Keratinocyte (primary cell): ENCODE data around the gene SH2D6. TPM values are rescaled to one million over a fixed set of nuclear protein-coding genes. Genes with fewer than 3 reads are reported as not detected.

ENCODE experiments used
- DNase-seq: peaks from one replicate; pipeline ENCODE4 v3.0.0-alpha.2; 2011; ENCODE audit warnings: low read depth, missing footprints, low spot score
- FAIRE-seq: peaks from 2 replicates; lab custom pipeline; 2011; peaks lifted over from hg19 to GRCh38; lab: Jason Lieb, UNC
- H2AFZ ChIP-seq: 2 replicates; pipeline ENCODE4 v1.6.0; 2012; ENCODE audit warnings: low read length, control low read depth, inconsistent platforms; ENCODE audit not compliant: control insufficient read depth
- H3K27ac ChIP-seq: 2 replicates; pipeline ENCODE4 v1.5.1; 2011; ENCODE audit warnings: low read length; ENCODE audit not compliant: control insufficient read depth, insufficient read depth
- H3K27me3 ChIP-seq: 3 replicates; pipeline ENCODE4 v1.6.0; 2011; ENCODE audit warnings: low read length; ENCODE audit not compliant: control insufficient read depth, insufficient read depth; ENCODE audit errors: extremely low read depth
- H3K36me3 ChIP-seq, 2 experiments: 2 replicates in 1 of 2; 3 replicates in 1 of 2; pipeline ENCODE4 v1.5.1; 2011; ENCODE audit warnings: low read length in 2 of 2, mild to moderate bottlenecking in 1 of 2; ENCODE audit not compliant: control insufficient read depth in 2 of 2, insufficient read depth in 2 of 2; ENCODE audit errors: extremely low read depth in 1 of 2
- H3K4me1 ChIP-seq: 3 replicates; pipeline ENCODE4 v1.5.1; 2011; ENCODE audit warnings: low read length; ENCODE audit not compliant: control insufficient read depth, insufficient read depth; ENCODE audit errors: extremely low read depth
- H3K4me2 ChIP-seq: 3 replicates; pipeline ENCODE4 v1.6.0; 2011; ENCODE audit warnings: low read depth, low read length; ENCODE audit not compliant: control insufficient read depth, insufficient read depth; ENCODE audit errors: extremely low read depth
- H3K4me3 ChIP-seq, 3 experiments: fragments of 200-600 bp in 1 of 3; sonication (generic) in 1 of 3; 2 replicates in 2 of 3; 3 replicates in 1 of 3; pipeline ENCODE4 v1.5.1; 2011 to 2016; ENCODE audit warnings: low read length in 3 of 3, mild to moderate bottlenecking in 3 of 3, control low read depth in 2 of 3, inconsistent platforms in 1 of 3, low read depth in 1 of 3, mixed read lengths in 1 of 3, mixed run types in 1 of 3, moderate library complexity in 1 of 3; ENCODE audit not compliant: control insufficient read depth in 2 of 3, insufficient read depth in 2 of 3; ENCODE audit errors: extremely low read depth in 1 of 3
- H3K79me2 ChIP-seq: 2 replicates; pipeline ENCODE4 v1.6.0; 2012; ENCODE audit warnings: low read length; ENCODE audit not compliant: control insufficient read depth, insufficient read depth
- H3K9ac ChIP-seq: 3 replicates; pipeline ENCODE4 v1.6.0; 2011; ENCODE audit warnings: low read length; ENCODE audit not compliant: control insufficient read depth, insufficient read depth; ENCODE audit errors: extremely low read depth
- H3K9me1 ChIP-seq: 3 replicates; pipeline ENCODE4 v1.6.0; 2011; ENCODE audit warnings: low read length; ENCODE audit not compliant: control insufficient read depth, insufficient read depth; ENCODE audit errors: extremely low read depth
- H3K9me3 ChIP-seq: 2 replicates; pipeline ENCODE4 v1.5.1; 2012; ENCODE audit warnings: low read depth, low read length; ENCODE audit not compliant: control insufficient read depth
- H4K20me1 ChIP-seq: 3 replicates; pipeline ENCODE4 v1.6.0; 2011; ENCODE audit warnings: low read length; ENCODE audit not compliant: control insufficient read depth, insufficient read depth; ENCODE audit errors: extremely low read depth
- EZH2 ChIP-seq: IDR thresholded peaks from one replicate; pipeline ENCODE4 v1.6.1; 2012; ENCODE audit warnings: inconsistent platforms, mild to moderate bottlenecking, low read length, moderate library complexity
- dilution Hi-C: fragments of 300-500 bp; cut with MboI; formaldehyde crosslinking; loops from one replicate; pipeline ENCODE4 v1.7.0; 2020; ENCODE audit warnings: low sequenced_read_pairs; ENCODE audit not compliant: extremely low pct_ligation_motif_present
- polyA plus RNA-seq, 5 experiments: library from polyadenylated mRNA; depleted of rRNA in 3 of 5; stranded (reverse) in 3 of 5; stranded (forward) in 1 of 5; unstranded in 1 of 5; fragments of >200 nt; gene quantifications; 1 replicate in 1 of 5; 2 replicates in 3 of 5; 3 replicates in 1 of 5; pipeline versions ENCODE4 v1.2.1 to v1.2.3, GENCODE V29; 2011 to 2012; ENCODE audit warnings: missing spikeins in 2 of 5, low read depth in 1 of 5, low replicate concordance in 1 of 5
- TF ChIP-seq, protein P1 (sequence below), 3 experiments: IDR thresholded peaks in 1 of 3; conservative IDR thresholded peaks in 1 of 3; optimal IDR thresholded peaks in 1 of 3; 2 replicates in 2 of 3; 3 replicates in 1 of 3; pipeline versions ENCODE3 to v1.5.1; 2011; ENCODE audit warnings: low read length in 3 of 3, mild to moderate bottlenecking in 3 of 3, moderate library complexity in 2 of 3, control low read depth in 1 of 3, inconsistent platforms in 1 of 3; ENCODE audit not compliant: insufficient read depth in 2 of 3; ENCODE audit errors: extremely low read depth in 1 of 3

The SH2D6 gene
- polyA plus RNA-seq, 1 donor (not counting 4 experiments of a cell fraction or from before 2014, with no cell fraction given), result 0.10 TPM

DNA sequence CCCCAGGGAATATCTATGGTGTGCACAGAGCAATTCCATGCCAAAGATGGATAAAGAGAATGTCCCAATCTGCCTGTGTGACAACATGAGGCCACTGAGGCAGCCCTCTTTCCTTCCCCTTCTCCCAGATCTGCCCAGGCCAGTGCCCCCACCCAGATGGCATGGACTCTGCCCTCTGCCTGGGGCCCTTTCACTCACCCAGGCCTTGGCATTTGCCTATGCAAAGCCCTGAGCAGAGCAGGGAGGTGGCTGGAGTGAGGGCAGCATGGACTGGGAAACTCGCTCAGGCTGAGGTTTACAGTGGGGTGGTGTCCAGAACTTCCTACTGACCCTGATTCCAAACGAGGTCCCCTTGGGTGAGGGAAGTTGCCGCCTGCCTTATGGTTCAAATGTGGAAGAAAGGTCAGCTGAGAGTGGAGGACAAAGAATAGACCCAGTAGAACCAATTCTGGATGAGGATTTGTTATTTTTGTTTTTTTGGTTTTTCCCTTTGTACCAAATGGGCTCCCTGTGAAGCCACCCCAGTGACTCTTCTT is 8.9 kb downstream of the SH2D6 start:
- Histone ChIP-seq H3K9me1 (no peaks in the 10 kb centered on the region), H2AFZ (no peak overlapping the region), H3K9me3 (no peaks in the 10 kb centered on the region), H3K9ac (no peak overlapping the region), H3K79me2 (no peaks in the 10 kb centered on the region), H3K36me3 (no peaks in the 10 kb centered on the region), H3K4me1 (no peaks in the 10 kb centered on the region), H3K27me3 (no peaks in the 10 kb centered on the region), H3K4me3 (no peak overlapping the region), H3K27ac (no peak overlapping the region), H4K20me1 (no peaks in the 10 kb centered on the region), H3K4me2 (no peak overlapping the region)
- no peak for FAIRE-seq
- TF ChIP-seq, protein P1, sequence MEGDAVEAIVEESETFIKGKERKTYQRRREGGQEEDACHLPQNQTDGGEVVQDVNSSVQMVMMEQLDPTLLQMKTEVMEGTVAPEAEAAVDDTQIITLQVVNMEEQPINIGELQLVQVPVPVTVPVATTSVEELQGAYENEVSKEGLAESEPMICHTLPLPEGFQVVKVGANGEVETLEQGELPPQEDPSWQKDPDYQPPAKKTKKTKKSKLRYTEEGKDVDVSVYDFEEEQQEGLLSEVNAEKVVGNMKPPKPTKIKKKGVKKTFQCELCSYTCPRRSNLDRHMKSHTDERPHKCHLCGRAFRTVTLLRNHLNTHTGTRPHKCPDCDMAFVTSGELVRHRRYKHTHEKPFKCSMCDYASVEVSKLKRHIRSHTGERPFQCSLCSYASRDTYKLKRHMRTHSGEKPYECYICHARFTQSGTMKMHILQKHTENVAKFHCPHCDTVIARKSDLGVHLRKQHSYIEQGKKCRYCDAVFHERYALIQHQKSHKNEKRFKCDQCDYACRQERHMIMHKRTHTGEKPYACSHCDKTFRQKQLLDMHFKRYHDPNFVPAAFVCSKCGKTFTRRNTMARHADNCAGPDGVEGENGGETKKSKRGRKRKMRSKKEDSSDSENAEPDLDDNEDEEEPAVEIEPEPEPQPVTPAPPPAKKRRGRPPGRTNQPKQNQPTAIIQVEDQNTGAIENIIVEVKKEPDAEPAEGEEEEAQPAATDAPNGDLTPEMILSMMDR (optimal IDR thresholded peaks at IDR 0.05 in 1 of 3, IDR thresholded peaks at IDR 0.05 in 1 of 3, conservative IDR thresholded peaks at IDR 0.05 in 1 of 3; ENCODE audit: extremely low read depth in 1 of 3, insufficient read depth in 2 of 3, low read length in 3 of 3), result no peak
- TF ChIP-seq EZH2, result no peak
- no peak for DNase-seq
- dilution Hi-C loops, result no loop called here

DNA sequence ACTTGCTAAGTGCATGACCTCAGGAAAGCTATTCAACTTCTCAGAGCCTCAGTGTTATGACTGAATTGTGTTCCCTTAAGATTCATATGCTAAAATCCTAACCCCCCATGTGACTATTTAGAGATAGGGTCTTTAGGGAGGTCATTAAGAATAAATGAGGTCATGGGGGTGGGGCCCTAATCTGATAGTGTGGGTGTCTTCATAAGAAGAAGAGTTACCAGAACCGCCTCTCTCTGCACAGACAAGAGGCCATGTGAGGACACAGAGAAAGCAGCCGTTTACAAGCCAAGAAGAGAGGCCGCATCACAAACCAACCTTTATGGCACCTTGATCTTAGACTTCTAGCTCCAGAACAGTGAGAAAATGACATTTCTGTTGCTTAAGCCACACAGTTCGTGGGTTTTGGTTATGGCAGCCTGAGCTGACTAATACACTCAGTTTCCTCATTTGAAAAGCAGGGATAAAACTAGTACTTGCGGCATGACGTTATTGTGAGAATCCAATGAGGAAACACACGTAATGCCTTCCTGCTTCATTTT is 9.9 kb downstream of the SH2D6 start:
- H3K4me1 ChIP-seq, result peaks cover 4% of the 10 kb centered on the region

More for the DNA sequence above, 9.9 kb downstream of the SH2D6 start:
- FAIRE-seq, result no peak
- Histone ChIP-seq H3K9me1 (no peaks in the 10 kb centered on the region), H3K4me2 (no peak overlapping the region), H2AFZ (no peak overlapping the region), H4K20me1 (no peaks in the 10 kb centered on the region), H3K9ac (no peak overlapping the region), H3K9me3 (no peaks in the 10 kb centered on the region), H3K27me3 (no peaks in the 10 kb centered on the region), H3K79me2 (no peaks in the 10 kb centered on the region), H3K4me3 (no peak overlapping the region), H3K27ac (no peak overlapping the region), H3K36me3 (no peaks in the 10 kb centered on the region)
- dilution Hi-C loops, result no loop called here
- no peak for TF ChIP-seq EZH2
- TF ChIP-seq, protein P1 (optimal IDR thresholded peaks at IDR 0.05 in 1 of 3, IDR thresholded peaks at IDR 0.05 in 1 of 3, conservative IDR thresholded peaks at IDR 0.05 in 1 of 3; ENCODE audit: extremely low read depth in 1 of 3, insufficient read depth in 2 of 3, low read length in 3 of 3), result no peak
- DNase-seq, result no peak
